HUES64 (cell line): ENCODE measurements around the gene FKBP6.

Experiments used
- H3K27ac ChIP-seq: 2 replicates; pipeline ENCODE4 v1.7.0; 2013; ENCODE audit warnings: low read depth, low read length, inconsistent platforms
- H3K27me3 ChIP-seq: 2 replicates; pipeline ENCODE4 v1.6.1; 2013; ENCODE audit warnings: mild to moderate bottlenecking, low read length; ENCODE audit not compliant: insufficient read depth
- H3K36me3 ChIP-seq: 2 replicates; pipeline ENCODE4 v1.6.1; 2013; ENCODE audit warnings: mild to moderate bottlenecking, low read length; ENCODE audit not compliant: insufficient read depth
- H3K4me1 ChIP-seq: 2 replicates; pipeline ENCODE4 v1.6.1; 2013; ENCODE audit warnings: mild to moderate bottlenecking, low read length, moderate library complexity; ENCODE audit not compliant: insufficient read depth
- H3K4me3 ChIP-seq: 2 replicates; pipeline ENCODE4 v1.5.1; 2013; ENCODE audit warnings: mild to moderate bottlenecking, low read length, moderate library complexity
- H3K9ac ChIP-seq: 2 replicates; pipeline ENCODE4 v1.6.1; 2013; ENCODE audit warnings: mild to moderate bottlenecking, low read depth, low read length
- H3K9me3 ChIP-seq: 2 replicates; pipeline ENCODE4 v1.6.1; 2013; ENCODE audit warnings: low read depth, low read length; ENCODE audit not compliant: insufficient read depth
- WGBS: fragments of 150-250, 120-280 bp; methylation state at CpG from one replicate; pipeline ENCODE4 v1.1.7; 2013; ENCODE audit warnings: missing lambda C conversion rate; 5-methylcytosine and 5-hydroxymethylcytosine counted together

Gene FKBP6

DNA sequence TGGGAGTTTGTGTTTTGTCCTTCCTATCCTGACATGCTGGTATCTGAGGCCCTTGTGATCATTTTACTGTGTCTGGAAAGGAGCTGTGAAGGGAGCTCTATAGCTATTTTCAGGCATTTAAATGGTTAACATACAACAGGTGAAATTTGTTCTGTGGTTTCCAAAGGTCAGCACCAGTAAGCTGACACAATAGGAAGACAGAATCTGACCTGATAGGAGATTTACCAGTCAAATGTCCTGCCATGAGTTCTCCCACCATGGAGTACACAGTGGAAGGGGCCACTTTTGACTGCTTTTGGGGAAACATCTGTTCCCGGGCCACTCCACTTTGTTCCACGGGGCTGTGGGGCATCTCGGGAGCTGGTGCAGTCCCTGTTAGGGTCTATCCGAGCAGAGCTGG lies 17.6 kb downstream of the FKBP6 start:
- Histone ChIP-seq H3K36me3 (no peaks in the 10 kb centered on the region), H3K27me3 (no peaks in the 10 kb centered on the region), H3K27ac (no peak overlapping the region), H3K4me1 (peaks cover 9% of the 10 kb centered on the region), H3K4me3 (no peak overlapping the region), H3K9ac (no peak overlapping the region), H3K9me3 (no peaks in the 10 kb centered on the region)
- 87% methylated on average over 4 of the region's 4 CpGs for WGBS

DNA sequence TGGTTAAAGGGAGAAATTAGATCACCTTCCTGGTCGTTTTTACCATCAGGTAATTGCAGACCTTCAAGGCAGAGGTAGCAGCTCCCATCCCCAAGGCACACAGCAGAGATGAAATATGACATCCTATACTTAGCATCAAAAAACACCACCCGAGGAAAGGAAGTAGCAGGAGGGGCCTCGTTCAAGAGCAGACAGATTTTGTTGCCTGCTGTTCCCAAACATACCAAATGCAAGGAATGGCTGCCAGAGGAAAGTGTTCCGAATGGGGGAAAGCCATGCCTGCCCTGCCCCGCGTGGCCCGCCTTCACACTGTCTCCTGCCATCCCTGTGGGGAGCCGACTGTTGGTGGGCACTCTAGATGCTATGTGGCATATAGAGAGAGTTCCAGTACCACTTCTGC lies 18.0 kb downstream of the FKBP6 start:
- Histone ChIP-seq H3K9ac (no peak overlapping the region), H3K36me3 (no peaks in the 10 kb centered on the region), H3K4me1 (peaks cover 7% of the 10 kb centered on the region; the same call in 1 of the 2 replicates), H3K27me3 (no peaks in the 10 kb centered on the region), H3K9me3 (no peaks in the 10 kb centered on the region), H3K27ac (no peak overlapping the region), H3K4me3 (no peak overlapping the region)
- WGBS: 75% methylated on average over 8 of the region's 8 CpGs

DNA sequence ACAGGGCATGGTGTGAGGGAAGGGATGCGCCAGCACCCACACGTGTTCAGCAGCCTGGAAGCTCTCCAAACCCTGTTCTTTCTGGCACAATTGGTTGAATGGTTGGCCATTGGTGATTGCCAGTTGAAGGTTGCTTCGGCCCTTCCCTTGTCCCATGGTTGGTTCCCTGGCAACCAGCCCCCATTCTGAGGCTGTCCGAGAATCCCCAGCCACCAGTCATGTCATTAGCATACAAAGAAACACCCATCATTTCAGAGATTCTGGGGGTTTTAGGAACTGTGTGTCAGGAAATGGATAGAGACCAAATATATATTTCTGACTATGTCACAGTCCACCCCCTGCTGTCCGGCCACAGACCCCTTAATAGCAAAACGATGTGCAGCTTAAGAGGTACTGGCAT lies 21.8 kb downstream of the FKBP6 start:
- WGBS: 93% methylated on average over 6 of the region's 6 CpGs
- H3K36me3 ChIP-seq: no peaks in the 10 kb centered on the region
- H3K27ac ChIP-seq: no peak overlapping the region

DNA sequence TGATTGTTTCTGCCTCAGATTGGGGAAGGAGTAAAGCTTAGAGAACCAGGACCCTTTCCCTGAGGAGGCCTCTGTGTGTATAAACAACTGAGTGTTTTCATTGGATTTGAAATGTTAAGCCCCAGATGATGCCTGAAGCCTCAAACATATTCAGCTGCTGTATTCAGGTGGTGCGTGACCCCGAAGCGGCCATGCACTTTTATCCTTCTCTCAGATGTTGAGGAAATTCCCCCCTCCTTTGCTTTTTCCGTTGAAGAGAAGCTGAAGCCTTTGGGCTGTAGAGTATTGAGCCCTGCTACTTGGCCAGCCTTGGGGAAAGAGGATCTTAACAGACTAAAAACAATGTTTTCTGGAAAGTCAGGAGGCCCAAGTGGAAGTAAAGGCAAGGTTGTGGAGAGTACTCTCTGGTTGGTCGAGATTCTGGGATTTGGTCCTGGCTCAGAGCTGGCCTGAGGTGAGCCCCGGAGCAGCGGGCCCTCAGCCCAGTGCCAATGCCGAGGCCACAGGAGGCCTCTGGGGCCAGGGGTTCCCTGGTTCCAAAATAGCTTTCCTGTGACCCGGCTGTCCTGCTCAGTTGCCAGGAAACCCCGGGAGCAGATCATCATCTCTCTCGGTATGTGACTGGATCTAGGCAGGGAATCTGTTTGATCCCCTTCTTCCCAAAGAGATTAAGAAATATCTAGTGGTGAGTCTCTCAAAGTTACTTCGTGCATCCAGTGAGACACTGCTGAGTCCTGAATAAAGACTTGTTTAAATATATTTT lies 22.5 kb downstream of the FKBP6 start:
- Histone ChIP-seq H3K36me3 (no peaks in the 10 kb centered on the region), H3K4me1 (peaks cover 6% of the 10 kb centered on the region; the same call in 1 of the 2 replicates), H3K4me3 (no peak overlapping the region), H3K27me3 (no peaks in the 10 kb centered on the region), H3K9ac (no peak overlapping the region), H3K9me3 (peaks cover 5% of the 10 kb centered on the region; the same call in 1 of the 2 replicates), H3K27ac (no peak overlapping the region)
- WGBS: 89% methylated on average over 11 of the region's 12 CpGs

More for the DNA sequence above, 21.8 kb downstream of the FKBP6 start:
- no peak overlapping the region for H3K9ac ChIP-seq
- H3K27me3 ChIP-seq: no peaks in the 10 kb centered on the region
- H3K4me1 ChIP-seq: peaks cover 6% of the 10 kb centered on the region; the same call in 1 of the 2 replicates
- H3K4me3 ChIP-seq: no peak overlapping the region
- peaks cover 5% of the 10 kb centered on the region; the same call in 1 of the 2 replicates for H3K9me3 ChIP-seq

DNA sequence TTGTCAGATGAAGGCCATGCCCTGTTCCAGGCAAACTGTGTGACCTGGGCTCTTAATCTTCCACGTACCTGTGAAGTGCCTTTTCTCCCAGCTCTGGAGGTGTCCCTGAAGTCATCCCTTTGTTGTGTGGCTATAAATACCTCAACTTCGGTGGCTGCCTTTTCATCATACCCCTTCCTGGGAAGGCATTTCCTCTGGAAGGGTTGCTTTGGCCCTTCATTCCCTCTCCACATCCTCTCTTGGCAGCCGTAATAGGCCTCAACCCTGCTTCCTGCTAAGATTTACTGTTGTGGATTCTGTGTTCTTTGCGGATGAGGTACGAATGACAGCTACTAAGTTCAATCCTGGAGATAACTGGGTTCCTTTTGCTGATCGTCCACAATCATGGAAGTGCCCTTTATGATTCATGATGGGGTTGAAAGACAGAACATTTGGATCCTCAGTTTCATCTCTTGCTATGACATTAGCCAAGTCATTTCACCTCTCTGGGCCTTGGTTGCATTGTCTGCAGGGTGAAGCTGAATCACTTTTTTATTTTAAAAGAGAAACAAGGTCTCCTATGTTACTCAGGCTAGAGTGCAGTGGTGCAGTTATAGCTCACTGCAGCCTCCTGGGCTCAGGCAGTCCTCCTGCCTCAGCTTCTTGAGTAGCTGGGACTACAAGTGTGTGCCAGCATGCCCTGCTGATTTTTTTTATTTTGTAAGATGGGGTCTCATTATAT lies 23.6 kb downstream of the FKBP6 start:
- peaks cover 6% of the 10 kb centered on the region; the same call in 1 of the 2 replicates for H3K4me1 ChIP-seq
- H3K27me3 ChIP-seq: no peaks in the 10 kb centered on the region
- no peak overlapping the region for H3K9ac ChIP-seq
- H3K27ac ChIP-seq: 0 out of 2 replicates have a peak overlapping the region, but pooled peaks have one; percentile 3
- H3K9me3 ChIP-seq: peaks cover 5% of the 10 kb centered on the region; the same call in 1 of the 2 replicates
- no peak overlapping the region for H3K4me3 ChIP-seq
- H3K36me3 ChIP-seq: no peaks in the 10 kb centered on the region
- WGBS: 55% methylated on average over 6 of the region's 6 CpGs

DNA sequence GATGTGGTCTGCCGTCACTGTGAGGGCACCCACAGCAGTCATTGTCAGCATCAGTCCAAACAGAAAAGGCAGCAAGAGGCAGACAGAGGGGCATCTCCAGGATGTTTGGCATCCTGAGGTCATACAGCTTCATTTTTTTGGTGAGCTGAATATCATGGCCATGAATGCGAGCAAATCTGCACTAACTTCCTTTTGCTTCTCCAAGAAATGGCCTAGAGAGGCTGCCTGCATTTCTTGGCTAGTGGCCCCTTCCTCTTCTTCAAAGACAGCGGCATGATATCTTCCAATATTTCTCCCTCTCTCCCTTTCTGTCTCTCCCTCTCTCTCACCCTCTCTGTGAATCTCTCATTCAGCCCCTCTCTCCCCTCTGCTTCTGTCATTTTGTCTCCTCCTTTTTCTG lies 24.8 kb downstream of the FKBP6 start:
- WGBS: 92% methylated on average over 3 of the region's 3 CpGs
- peaks cover 5% of the 10 kb centered on the region; the same call in 1 of the 2 replicates for H3K9me3 ChIP-seq
- H3K4me3 ChIP-seq: no peak overlapping the region
- H3K27me3 ChIP-seq: no peaks in the 10 kb centered on the region
- no peaks in the 10 kb centered on the region for H3K36me3 ChIP-seq
- H3K9ac ChIP-seq: no peak overlapping the region
- H3K27ac ChIP-seq: no peak overlapping the region
- H3K4me1 ChIP-seq: peaks cover 6% of the 10 kb centered on the region; the same call in 1 of the 2 replicates

DNA sequence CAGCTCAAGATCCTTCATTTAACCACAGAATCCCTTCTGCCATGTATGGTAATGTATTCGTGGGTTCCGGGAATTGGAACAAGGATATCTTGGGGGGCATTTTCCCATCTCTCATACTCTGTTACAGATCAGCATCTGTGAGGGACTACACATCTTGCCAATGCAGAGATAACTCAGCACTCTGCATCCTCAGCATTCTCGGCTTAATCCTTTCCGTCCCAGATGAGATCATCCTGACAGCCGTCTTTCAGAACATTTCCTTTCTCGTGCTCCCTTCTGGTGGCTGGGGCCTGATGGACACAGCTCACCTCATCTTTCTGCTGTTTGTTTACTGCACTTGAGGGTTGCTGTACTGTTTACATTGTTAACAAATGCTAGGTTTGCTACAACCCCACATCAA lies 25.3 kb downstream of the FKBP6 start:
- Histone ChIP-seq H3K9me3 (peaks cover 5% of the 10 kb centered on the region; the same call in 1 of the 2 replicates), H3K4me3 (no peak overlapping the region), H3K4me1 (peaks cover 6% of the 10 kb centered on the region; the same call in 1 of the 2 replicates), H3K27ac (no peak overlapping the region), H3K9ac (no peak overlapping the region), H3K36me3 (no peaks in the 10 kb centered on the region), H3K27me3 (no peaks in the 10 kb centered on the region)
- 85% methylated on average over 6 of the region's 6 CpGs for WGBS

DNA sequence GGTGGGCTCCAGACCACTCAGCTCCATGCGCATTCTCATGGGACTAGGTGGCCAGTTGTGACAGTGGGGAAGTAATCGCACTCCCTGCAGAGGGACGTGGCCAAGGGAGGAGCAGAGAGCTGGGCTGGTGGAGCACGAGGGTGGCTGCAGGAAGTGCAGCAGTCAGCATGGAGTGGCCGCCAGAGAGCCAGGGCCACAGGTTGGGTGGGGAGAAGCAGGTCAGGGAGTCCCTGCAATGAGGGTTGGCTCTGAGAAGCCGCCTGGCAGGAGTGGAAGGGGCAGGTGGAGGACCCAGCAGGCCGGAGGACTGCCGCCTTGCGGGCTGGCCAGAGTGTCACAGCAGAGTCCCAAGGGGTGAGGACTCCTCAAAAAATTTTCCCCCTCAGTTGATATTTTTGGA lies 26.2 kb downstream of the FKBP6 start:
- 88% methylated on average over 9 of the region's 9 CpGs for WGBS

DNA sequence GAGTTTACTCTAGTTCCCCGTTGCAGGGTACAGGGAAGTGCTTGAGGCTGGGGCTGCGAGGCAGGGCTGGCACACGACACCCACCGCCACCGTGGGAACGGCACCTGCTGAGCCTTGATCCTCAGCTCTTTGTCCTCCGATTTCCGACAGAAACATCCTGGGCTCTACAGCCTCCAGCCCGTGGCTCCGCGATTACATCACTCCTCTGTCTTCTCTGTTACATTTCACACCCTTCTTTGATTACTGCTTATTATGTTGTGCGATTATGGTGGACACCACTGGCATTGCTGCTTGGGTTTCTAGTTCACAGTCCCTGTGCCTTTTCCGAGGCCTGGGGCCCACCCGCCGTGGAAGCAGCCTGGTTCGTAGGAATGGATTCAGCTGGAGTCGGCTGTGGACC lies 26.9 kb downstream of the FKBP6 start:
- Histone ChIP-seq H3K27me3 (no peaks in the 10 kb centered on the region), H3K27ac (no peak overlapping the region), H3K4me1 (peaks cover 6% of the 10 kb centered on the region; the same call in 1 of the 2 replicates), H3K4me3 (no peak overlapping the region), H3K9me3 (peaks cover 5% of the 10 kb centered on the region; the same call in 1 of the 2 replicates), H3K36me3 (no peaks in the 10 kb centered on the region), H3K9ac (no peak overlapping the region)
- WGBS: 77% methylated on average over 17 of the region's 17 CpGs

More for the DNA sequence above, 26.2 kb downstream of the FKBP6 start:
- H3K9ac ChIP-seq: no peak overlapping the region
- no peak overlapping the region for H3K27ac ChIP-seq
- H3K36me3 ChIP-seq: no peaks in the 10 kb centered on the region
- H3K4me3 ChIP-seq: no peak overlapping the region
- H3K4me1 ChIP-seq: peaks cover 6% of the 10 kb centered on the region; the same call in 1 of the 2 replicates
- peaks cover 5% of the 10 kb centered on the region; the same call in 1 of the 2 replicates for H3K9me3 ChIP-seq
- H3K27me3 ChIP-seq: no peaks in the 10 kb centered on the region

DNA sequence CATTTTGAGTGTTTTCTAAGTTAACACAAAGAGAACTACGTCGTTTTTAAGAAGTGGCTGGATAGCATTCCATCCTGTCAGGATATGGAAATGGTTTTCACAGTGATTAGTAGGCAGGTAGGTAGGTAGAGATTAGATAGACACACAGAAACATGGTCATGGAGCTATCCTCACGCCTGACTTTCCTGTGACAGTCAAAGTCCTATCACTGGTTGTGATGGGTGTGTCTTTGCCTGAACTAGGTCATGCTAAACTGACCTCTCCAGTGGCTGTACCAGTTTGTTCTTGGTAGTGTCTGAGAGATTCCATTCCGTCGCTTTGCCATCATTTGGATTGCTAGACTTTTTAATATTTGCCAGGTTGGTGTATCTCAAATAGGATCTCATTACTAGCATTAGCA lies 28.2 kb downstream of the FKBP6 start:
- peaks cover 5% of the 10 kb centered on the region; the same call in 1 of the 2 replicates for H3K9me3 ChIP-seq
- peaks cover 6% of the 10 kb centered on the region; the same call in 1 of the 2 replicates for H3K4me1 ChIP-seq
- no peak overlapping the region for H3K9ac ChIP-seq
- H3K27me3 ChIP-seq: no peaks in the 10 kb centered on the region
- no peak overlapping the region for H3K4me3 ChIP-seq
- WGBS: 92% methylated on average over 5 of the region's 5 CpGs
- H3K36me3 ChIP-seq: no peaks in the 10 kb centered on the region
- H3K27ac ChIP-seq: no peak overlapping the region
